ENCODE results near the gene UBE2D2.
"Not testable (repeated sequence)": the region's sequence is repeated elsewhere in the genome, so short reads cannot be mapped to it uniquely, and the experiment has no call there.

GRCh38 chr5:139513434-139513833, 47.7 kb upstream of the UBE2D2 start:
- TF ChIP-seq CTCF (IDR thresholded peaks at IDR 0.05) (peak; percentile 64 to 90 (median 88)), POLR2AphosphoS5 (IDR thresholded peaks at IDR 0.05) (peak in 1 of 2 donors; percentile 24)
- TF ChIP-seq EP300, POLR2A (IDR thresholded peaks at IDR 0.05): not testable (repeated sequence)

Data from upper lobe of left lung (tissue), 4 donors.